ENCODE measurements around the gene DOC2A.

DNA sequence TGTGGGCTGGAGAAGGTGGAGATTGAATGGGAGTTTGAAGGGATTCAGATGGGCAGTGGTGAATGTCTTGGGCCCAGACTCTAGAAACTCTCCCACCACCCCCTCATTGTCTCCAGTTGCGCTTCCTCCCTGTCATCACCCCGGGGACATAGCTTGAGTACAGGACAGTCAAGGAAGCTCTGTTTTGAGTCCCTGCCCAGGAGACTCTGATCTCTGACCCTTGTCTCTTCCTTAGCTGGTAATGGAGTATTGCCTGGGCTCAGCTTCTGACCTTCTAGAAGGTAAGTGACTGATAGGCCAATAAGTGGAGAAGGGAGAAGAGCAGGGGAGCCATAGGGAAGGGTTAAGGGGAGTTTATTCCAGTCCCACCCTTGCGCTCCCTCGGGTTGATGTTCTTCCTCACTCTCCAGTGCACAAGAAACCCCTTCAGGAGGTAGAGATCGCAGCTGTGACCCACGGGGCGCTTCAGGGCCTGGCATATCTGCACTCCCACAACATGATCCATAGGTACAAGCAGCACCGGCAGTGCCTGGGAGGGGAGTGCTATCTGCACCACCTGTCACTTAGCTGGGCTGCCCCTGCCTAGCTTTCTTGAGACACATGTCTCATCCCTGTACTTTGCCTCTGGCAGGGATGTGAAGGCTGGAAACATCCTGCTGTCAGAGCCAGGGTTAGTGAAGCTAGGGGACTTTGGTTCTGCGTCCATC lies 32.1 kb downstream of the DOC2A start:
- TF ChIP-seq POLR2AphosphoS5 (IDR thresholded peaks at IDR 0.05): no peak
- TF ChIP-seq, protein P1, sequence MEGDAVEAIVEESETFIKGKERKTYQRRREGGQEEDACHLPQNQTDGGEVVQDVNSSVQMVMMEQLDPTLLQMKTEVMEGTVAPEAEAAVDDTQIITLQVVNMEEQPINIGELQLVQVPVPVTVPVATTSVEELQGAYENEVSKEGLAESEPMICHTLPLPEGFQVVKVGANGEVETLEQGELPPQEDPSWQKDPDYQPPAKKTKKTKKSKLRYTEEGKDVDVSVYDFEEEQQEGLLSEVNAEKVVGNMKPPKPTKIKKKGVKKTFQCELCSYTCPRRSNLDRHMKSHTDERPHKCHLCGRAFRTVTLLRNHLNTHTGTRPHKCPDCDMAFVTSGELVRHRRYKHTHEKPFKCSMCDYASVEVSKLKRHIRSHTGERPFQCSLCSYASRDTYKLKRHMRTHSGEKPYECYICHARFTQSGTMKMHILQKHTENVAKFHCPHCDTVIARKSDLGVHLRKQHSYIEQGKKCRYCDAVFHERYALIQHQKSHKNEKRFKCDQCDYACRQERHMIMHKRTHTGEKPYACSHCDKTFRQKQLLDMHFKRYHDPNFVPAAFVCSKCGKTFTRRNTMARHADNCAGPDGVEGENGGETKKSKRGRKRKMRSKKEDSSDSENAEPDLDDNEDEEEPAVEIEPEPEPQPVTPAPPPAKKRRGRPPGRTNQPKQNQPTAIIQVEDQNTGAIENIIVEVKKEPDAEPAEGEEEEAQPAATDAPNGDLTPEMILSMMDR (IDR thresholded peaks at IDR 0.05): no peak
